Measurements from ENCODE around the gene GBX1.

DNA sequence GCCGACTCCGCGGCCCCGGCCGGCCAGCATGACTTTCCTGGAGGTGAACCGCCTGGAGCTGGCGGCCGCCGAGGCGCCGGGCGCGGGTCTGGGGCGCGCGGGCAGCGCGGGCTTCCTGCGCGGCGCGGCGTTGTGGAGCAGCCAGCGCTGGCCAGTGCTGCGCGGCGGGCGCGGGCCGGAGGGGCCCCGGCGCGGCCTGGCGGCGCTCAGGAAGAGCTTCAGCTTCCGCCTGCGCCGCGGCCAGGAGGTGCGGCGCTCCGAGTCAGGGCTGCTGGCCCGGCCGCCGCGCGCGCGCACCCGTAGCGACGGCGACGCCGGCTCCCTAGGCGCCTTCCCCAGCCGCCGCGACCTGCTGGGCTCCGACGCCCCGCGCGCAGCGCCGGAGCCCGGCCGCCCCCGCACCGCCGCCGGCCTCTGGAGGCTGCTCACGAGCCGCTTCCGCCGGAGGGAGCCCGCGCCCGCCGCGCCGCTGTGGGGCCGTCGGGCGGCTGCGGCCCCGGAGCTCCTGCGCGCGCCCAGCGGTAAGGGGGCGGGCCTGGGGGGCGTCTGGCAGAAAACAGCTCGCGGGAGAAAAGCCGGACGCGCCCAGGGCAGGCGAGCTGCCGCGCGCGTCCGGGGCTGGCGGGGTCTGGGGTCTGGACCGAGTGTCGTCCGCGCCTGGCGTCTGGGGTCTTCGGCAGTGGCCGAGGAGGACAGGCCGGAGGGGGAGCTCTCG is 52.2 kb downstream of the GBX1 start:
- TF ChIP-seq, protein P1, sequence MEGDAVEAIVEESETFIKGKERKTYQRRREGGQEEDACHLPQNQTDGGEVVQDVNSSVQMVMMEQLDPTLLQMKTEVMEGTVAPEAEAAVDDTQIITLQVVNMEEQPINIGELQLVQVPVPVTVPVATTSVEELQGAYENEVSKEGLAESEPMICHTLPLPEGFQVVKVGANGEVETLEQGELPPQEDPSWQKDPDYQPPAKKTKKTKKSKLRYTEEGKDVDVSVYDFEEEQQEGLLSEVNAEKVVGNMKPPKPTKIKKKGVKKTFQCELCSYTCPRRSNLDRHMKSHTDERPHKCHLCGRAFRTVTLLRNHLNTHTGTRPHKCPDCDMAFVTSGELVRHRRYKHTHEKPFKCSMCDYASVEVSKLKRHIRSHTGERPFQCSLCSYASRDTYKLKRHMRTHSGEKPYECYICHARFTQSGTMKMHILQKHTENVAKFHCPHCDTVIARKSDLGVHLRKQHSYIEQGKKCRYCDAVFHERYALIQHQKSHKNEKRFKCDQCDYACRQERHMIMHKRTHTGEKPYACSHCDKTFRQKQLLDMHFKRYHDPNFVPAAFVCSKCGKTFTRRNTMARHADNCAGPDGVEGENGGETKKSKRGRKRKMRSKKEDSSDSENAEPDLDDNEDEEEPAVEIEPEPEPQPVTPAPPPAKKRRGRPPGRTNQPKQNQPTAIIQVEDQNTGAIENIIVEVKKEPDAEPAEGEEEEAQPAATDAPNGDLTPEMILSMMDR (IDR thresholded peaks at IDR 0.05; ENCODE audit: low read depth, low read length) = no peak
- no peak for TF ChIP-seq POLR2A (IDR thresholded peaks at IDR 0.05; ENCODE audit: extremely low read depth, insufficient read length)
- TF ChIP-seq, protein P2, sequence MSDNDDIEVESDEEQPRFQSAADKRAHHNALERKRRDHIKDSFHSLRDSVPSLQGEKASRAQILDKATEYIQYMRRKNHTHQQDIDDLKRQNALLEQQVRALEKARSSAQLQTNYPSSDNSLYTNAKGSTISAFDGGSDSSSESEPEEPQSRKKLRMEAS (IDR thresholded peaks at IDR 0.05; ENCODE audit: low read depth, low read length) = no peak
- no peak for TF ChIP-seq MYC (IDR thresholded peaks at IDR 0.05; ENCODE audit: low read depth, low read length)
